ENCODE measurements around the gene CTXN3.

CTXN3 gene

GRCh38 chr5:127686424-127686823 is 37.5 kb downstream of the CTXN3 start:
- DNase-seq: no peak
- intact Hi-C loops (cut with DNase I): no loop called here

- DNase-seq: no peak
- intact Hi-C loops (cut with DNase I): no loop called here
Measured at GRCh38 chr5:127694518-127695171, 45.8 kb downstream of the CTXN3 start.

- DNase-seq: no peak
- intact Hi-C loops (cut with DNase I): no loop called here
Measured at GRCh38 chr5:127695346-127695745, 46.5 kb downstream of the CTXN3 start.

- intact Hi-C loops (cut with DNase I): no loop called here
- DNase-seq: no peak
Measured at GRCh38 chr5:127696683-127697082, 47.8 kb downstream of the CTXN3 start.

DNA sequence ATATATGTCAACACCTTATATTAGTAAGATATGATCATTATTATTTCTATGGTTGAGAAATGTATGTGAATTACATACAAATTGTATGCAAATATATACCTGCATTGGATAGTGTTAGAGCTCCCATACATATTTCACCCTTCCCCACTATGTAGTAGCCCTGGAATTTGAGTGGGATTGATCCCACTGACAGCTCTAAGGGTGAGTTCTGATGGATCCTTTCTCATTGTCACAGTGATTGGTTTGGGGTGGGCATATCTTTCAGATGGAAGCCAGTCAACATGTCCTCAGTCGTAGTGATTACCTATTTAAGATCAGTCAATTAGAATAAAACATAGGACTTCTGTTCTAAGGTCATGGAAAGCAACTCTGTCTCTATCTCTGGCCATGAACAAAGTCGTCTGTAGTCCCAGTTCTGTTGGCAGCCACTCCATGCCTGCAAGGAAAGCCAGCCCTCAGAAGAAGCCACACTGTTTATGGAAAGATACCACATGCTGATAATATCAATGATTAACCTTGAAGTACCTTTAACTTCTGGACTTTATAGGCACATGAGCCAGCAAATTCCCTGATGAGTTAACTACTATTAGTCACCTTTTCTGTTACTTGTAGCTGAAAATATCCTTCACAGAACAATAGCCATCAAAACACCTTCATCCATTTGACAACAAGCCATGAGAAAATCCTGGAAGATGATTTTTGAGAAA is 49.2 kb downstream of the CTXN3 start:
- DNase-seq: no peak
- intact Hi-C loops (cut with DNase I): no loop called here

GRCh38 chr5:127699416-127699815 is 50.5 kb downstream of the CTXN3 start:
- DNase-seq: no peak
- intact Hi-C loops (cut with DNase I): no loop called here

GRCh38 chr5:127700237-127700766 is 51.4 kb downstream of the CTXN3 start:
- intact Hi-C loops (cut with DNase I): no loop called here
- DNase-seq: no peak

GRCh38 chr5:127702434-127702833 is 53.6 kb downstream of the CTXN3 start:
- no peak for DNase-seq
- intact Hi-C loops (cut with DNase I): no loop called here

DNA sequence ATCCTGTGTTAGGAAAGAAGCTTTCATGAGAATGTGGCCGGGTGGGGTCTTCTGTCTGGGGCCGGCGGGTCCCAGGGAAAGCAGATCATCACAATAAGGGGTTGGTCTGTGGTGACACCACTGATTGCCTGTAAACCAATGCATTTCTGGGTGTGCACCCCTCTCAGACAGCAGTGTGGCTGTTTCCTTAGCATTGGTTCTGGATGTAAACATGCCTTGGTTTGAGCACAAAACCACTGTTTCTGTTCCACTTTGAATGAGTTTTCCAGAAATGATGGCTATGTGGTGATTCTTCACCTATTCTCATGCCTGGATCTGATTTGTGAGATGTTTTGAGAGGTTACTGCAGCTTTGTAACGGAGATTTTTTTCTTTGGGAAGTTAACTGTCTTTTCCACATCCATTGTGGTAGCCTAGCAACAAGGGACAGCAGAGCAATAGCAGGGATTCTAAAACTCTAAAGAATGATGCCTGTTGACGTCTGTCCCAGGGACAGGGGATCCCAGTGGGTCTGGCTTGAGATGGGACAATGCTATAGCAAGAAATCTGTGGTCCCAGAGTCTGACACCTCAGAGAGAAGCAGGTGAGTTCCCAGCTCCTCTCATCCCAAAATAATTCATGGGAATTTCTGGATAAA is 54.2 kb downstream of the CTXN3 start, which contains the start of gene CCDC192:
Gene CCDC192, plus strand, starts transcription at position 466 of the 636 bp plus-strand sequence. Its CDS starts 55 bp downstream, at position 521.
- intact Hi-C loops (cut with DNase I): no loop called here
- no peak for DNase-seq

DNA sequence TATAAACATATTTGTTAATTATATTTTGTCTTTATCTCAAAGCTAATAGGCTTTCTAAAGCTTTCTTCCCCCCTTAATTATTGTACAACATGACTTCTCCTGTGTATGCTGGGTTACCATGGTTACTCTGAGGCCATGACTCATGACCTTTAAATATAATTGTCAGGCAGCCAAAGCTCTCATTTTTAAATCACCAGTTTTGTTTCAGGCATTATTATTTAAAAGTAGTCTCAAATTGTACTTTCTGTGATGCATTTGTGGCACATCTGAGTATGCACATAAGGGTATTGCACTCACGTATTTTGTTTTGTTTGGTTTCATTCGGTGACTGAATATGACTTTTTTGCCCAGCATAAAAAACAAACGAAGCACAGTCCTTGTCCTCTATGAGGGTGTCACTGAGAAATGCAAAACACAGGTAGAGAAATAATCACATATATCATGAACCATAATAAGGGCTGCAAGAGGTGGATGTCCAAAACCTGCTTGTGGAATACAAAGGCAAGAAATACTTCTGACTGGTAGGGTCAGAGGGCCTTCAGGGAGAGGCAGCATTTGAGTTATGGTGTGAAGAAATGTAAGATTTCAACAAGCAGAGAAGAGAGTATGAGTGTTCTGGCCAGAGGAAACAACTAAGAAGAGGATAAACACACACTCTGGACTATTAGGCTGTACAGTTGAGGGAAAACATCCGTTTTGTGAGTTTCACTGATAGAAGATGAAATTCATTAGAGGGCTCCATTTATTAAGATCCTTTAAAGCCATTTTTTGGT is 56.4 kb downstream of the CTXN3 start:
- intact Hi-C loops (cut with DNase I): no loop called here
- peak in 6 of 42 donors; percentile 11 to 38 (median 14) for DNase-seq

- intact Hi-C loops (cut with DNase I): no loop called here
- DNase-seq: no peak
Measured at GRCh38 chr5:127706691-127707090, 57.8 kb downstream of the CTXN3 start.

DNA sequence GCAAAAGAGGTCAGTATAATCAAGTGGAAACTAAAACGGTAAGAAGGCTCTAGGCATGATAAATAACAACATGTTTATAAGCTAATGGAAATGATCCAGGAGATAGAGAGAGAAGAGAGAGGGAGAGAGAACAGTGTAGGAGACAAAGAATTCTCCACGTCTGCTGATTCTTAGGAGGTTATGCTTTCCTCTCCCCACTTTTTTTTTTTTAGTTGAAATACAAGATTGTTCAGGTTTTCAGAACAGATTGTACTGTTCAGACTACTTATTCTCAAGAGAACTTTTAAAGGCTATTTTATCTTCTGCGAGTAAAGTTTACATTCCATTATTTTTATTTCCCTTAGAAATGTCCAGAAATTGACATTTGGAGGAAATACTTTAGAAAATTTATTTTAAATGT is 58.3 kb downstream of the CTXN3 start:
- intact Hi-C loops (cut with DNase I): no loop called here
- DNase-seq: no peak
